Trophoblast cell (in vitro differentiated cells and primary cell): ENCODE data around the gene SS18L1.

Experiments
- DNase-seq, 2 donors: peaks; one replicate each; pipeline ENCODE4 v3.0.0-alpha.2; 2016
- H2AFZ ChIP-seq: 2 replicates; pipeline ENCODE4 v1.6.1; 2013; ENCODE audit warnings: low read length, moderate library complexity, mild to moderate bottlenecking; ENCODE audit not compliant: insufficient read depth, poor library complexity
- H2AK5ac ChIP-seq: 2 replicates; pipeline ENCODE4 v1.6.1; 2013; ENCODE audit warnings: mild to moderate bottlenecking, low read length
- H2BK120ac ChIP-seq: 2 replicates; pipeline ENCODE4 v1.6.1; 2013; ENCODE audit warnings: low read length, mild to moderate bottlenecking, moderate library complexity; ENCODE audit not compliant: insufficient read depth, poor library complexity
- H2BK12ac ChIP-seq: 2 replicates; pipeline ENCODE4 v1.6.1; 2013; ENCODE audit warnings: mild to moderate bottlenecking, low read length, moderate library complexity
- H2BK5ac ChIP-seq: 2 replicates; pipeline ENCODE4 v1.6.1; 2013; ENCODE audit warnings: low read length, low read depth, moderate library complexity, mild to moderate bottlenecking; ENCODE audit not compliant: poor library complexity
- H3K14ac ChIP-seq: 2 replicates; pipeline ENCODE4 v1.6.1; 2013; ENCODE audit warnings: mild to moderate bottlenecking, low read length
- H3K18ac ChIP-seq: 2 replicates; pipeline ENCODE4 v1.6.1; 2013; ENCODE audit warnings: mild to moderate bottlenecking, low read length
- H3K23ac ChIP-seq: 2 replicates; pipeline ENCODE4 v1.6.1; 2013; ENCODE audit warnings: low read length
- H3K27ac ChIP-seq: 2 replicates; pipeline ENCODE4 v1.5.1; 2013; ENCODE audit warnings: low read depth, mild to moderate bottlenecking, inconsistent platforms, low read length, moderate library complexity
- H3K27me3 ChIP-seq: 2 replicates; pipeline ENCODE4 v1.6.1; 2013; ENCODE audit warnings: inconsistent platforms, mild to moderate bottlenecking, low read length, moderate library complexity; ENCODE audit not compliant: insufficient read depth
- H3K36me3 ChIP-seq, 2 experiments: 1 replicate in 1 of 2; 2 replicates in 1 of 2; pipeline ENCODE4 v1.6.1; 2013; ENCODE audit warnings: low read length in 2 of 2, mild to moderate bottlenecking in 2 of 2, moderate library complexity in 1 of 2; ENCODE audit not compliant: insufficient read depth in 2 of 2, control insufficient read depth in 1 of 2
- H3K4ac ChIP-seq: 2 replicates; pipeline ENCODE4 v1.6.1; 2013; ENCODE audit warnings: low read depth, mild to moderate bottlenecking, low read length, moderate library complexity
- H3K4me1 ChIP-seq, 2 experiments: 1 replicate in 1 of 2; 2 replicates in 1 of 2; pipeline ENCODE4 v1.6.1; 2013; ENCODE audit warnings: low read length in 2 of 2, mild to moderate bottlenecking in 2 of 2, moderate library complexity in 1 of 2; ENCODE audit not compliant: insufficient read depth in 2 of 2, control insufficient read depth in 1 of 2
- H3K4me2 ChIP-seq: 2 replicates; pipeline ENCODE4 v1.6.1; 2013; ENCODE audit warnings: inconsistent platforms, mild to moderate bottlenecking, low read length, moderate library complexity
- H3K4me3 ChIP-seq: 2 replicates; pipeline ENCODE4 v1.5.1; 2013; ENCODE audit warnings: mild to moderate bottlenecking, low read depth, low read length, inconsistent platforms
- H3K79me1 ChIP-seq: one replicate; pipeline ENCODE4 v1.6.1; 2013; ENCODE audit warnings: low read length
- H3K79me2 ChIP-seq: 2 replicates; pipeline ENCODE4 v1.6.1; 2013; ENCODE audit warnings: low read length, mild to moderate bottlenecking; ENCODE audit not compliant: control insufficient read depth, insufficient read depth, poor library complexity
- H3K9ac ChIP-seq: 2 replicates; pipeline ENCODE4 v1.6.1; 2013; ENCODE audit warnings: mild to moderate bottlenecking, low read length
- H3K9me3 ChIP-seq: 2 replicates; pipeline ENCODE4 v1.6.1; 2013; ENCODE audit warnings: low read depth, mild to moderate bottlenecking, control low read depth, inconsistent platforms, low read length; ENCODE audit not compliant: insufficient read depth
- H4K12ac ChIP-seq: 2 replicates; pipeline ENCODE4 v1.6.1; 2013; ENCODE audit warnings: low read depth, mild to moderate bottlenecking, low read length, moderate library complexity
- H4K8ac ChIP-seq: 2 replicates; pipeline ENCODE4 v1.6.1; 2013; ENCODE audit warnings: low read depth, mild to moderate bottlenecking, low read length, moderate library complexity
- H4K91ac ChIP-seq: one replicate; pipeline ENCODE4 v1.6.1; 2013; ENCODE audit warnings: low read depth, mild to moderate bottlenecking, low read length, moderate library complexity
- WGBS: extraction: QIAGEN DNeasy Blood & Tissue Kit; methylation state at CpG from one replicate; pipeline ENCODE4 v1.1.7; 2013; ENCODE audit warnings: missing lambda C conversion rate; ENCODE audit not compliant: insufficient read length, insufficient coverage; ENCODE audit errors: extremely low coverage; 5-methylcytosine and 5-hydroxymethylcytosine counted together

Gene SS18L1

GRCh38 chr20:62220666-62221568, 77.3 kb downstream of the SS18L1 start:
- H3K9me3 ChIP-seq, result peaks cover 3% of the 10 kb centered on the region
- H3K14ac ChIP-seq, result no peak overlapping the region
- peaks cover 4 to 6% of the 10 kb centered on the region in 2 experiments for H3K4me1 ChIP-seq
- peaks cover 49% of the 10 kb centered on the region for H3K27me3 ChIP-seq
- no peak overlapping the region for H3K4me2 ChIP-seq
- no peak overlapping the region for H3K18ac ChIP-seq
- H2AFZ ChIP-seq, result no peak overlapping the region
- no peak overlapping the region for H2BK12ac ChIP-seq
- no peak overlapping the region for H3K9ac ChIP-seq
- H4K8ac ChIP-seq, result no peak overlapping the region
- H2BK5ac ChIP-seq, result no peak overlapping the region
- no peak overlapping the region for H4K91ac ChIP-seq
- no peak overlapping the region for H3K23ac ChIP-seq
- no peak overlapping the region for H2BK120ac ChIP-seq
- H3K36me3 ChIP-seq, result no peaks in the 10 kb centered on the region
- no peak for DNase-seq
- H3K79me2 ChIP-seq, result no peaks in the 10 kb centered on the region
- no peak overlapping the region for H3K27ac ChIP-seq
- H4K12ac ChIP-seq, result no peak overlapping the region
- H3K4ac ChIP-seq, result no peak overlapping the region
- H3K79me1 ChIP-seq, result no peaks in the 10 kb centered on the region
- no peak overlapping the region for H3K4me3 ChIP-seq
- no peak overlapping the region for H2AK5ac ChIP-seq
- WGBS, result no CpG with 5 or more reads among the region's 46 CpGs

DNA sequence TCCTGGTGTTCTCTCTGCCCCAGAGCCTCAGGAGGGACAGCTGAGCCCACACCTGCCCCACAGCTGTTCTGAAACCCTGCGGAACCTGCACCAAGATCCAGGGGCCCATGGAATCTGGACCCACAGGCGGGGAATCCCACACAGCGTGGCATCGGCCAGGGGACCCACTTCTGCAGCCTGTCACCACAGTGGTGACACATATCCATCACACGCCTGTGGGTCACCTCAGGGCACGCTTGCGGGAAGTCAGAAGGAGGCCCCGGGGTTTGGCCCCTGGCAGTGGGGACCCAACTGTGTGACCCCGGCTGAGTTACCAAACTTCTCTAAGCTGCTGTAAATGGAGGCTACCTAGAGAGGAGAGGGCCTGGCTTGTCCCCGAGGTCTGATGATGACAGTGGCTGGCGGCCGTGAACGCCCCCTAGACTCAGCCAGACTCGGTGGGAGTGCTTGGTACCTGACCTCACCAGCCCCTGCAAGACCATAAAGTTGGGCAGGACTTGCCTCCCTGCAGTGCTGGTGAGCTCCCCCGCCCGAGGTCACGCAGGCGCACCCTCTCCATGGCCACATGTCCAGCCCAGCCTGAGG, 78.8 kb downstream of the SS18L1 start:
- H4K12ac ChIP-seq, result no peak overlapping the region
- no peaks in the 10 kb centered on the region for H3K79me1 ChIP-seq
- peaks cover 3% of the 10 kb centered on the region for H3K9me3 ChIP-seq
- H4K91ac ChIP-seq, result no peak overlapping the region
- no peak overlapping the region for H3K18ac ChIP-seq
- no peak overlapping the region for H2AFZ ChIP-seq
- no peak overlapping the region for H2BK120ac ChIP-seq
- H3K27ac ChIP-seq, result no peak overlapping the region
- peaks cover 45% of the 10 kb centered on the region for H3K27me3 ChIP-seq
- no peak overlapping the region for H2AK5ac ChIP-seq
- H3K79me2 ChIP-seq, result no peaks in the 10 kb centered on the region
- H2BK12ac ChIP-seq, result no peak overlapping the region
- no peak for DNase-seq
- no peak overlapping the region for H3K4me3 ChIP-seq
- H3K4me1 ChIP-seq, result peaks cover 4 to 6% of the 10 kb centered on the region in 2 experiments
- H2BK5ac ChIP-seq, result no peak overlapping the region
- H3K9ac ChIP-seq, result no peak overlapping the region
- no peak overlapping the region for H3K14ac ChIP-seq
- no peak overlapping the region for H3K4ac ChIP-seq
- no peaks in the 10 kb centered on the region for H3K36me3 ChIP-seq
- H3K23ac ChIP-seq, result no peak overlapping the region
- WGBS, result no CpG with 5 or more reads among the region's 18 CpGs
- no peak overlapping the region for H4K8ac ChIP-seq
- no peak overlapping the region for H3K4me2 ChIP-seq

GRCh38 chr20:62222972-62223371, 79.4 kb downstream of the SS18L1 start:
- no peak overlapping the region for H4K8ac ChIP-seq
- no peak overlapping the region for H4K91ac ChIP-seq
- no peak overlapping the region for H3K23ac ChIP-seq
- no peak overlapping the region for H2BK120ac ChIP-seq
- no CpG with 5 or more reads among the region's 13 CpGs for WGBS
- no peak overlapping the region for H3K14ac ChIP-seq
- H3K4me1 ChIP-seq, result peaks cover 4 to 6% of the 10 kb centered on the region in 2 experiments
- no peak overlapping the region for H3K4ac ChIP-seq
- H2AK5ac ChIP-seq, result no peak overlapping the region
- peaks cover 40% of the 10 kb centered on the region for H3K27me3 ChIP-seq
- H3K79me1 ChIP-seq, result no peaks in the 10 kb centered on the region
- DNase-seq, result no peak
- H3K4me2 ChIP-seq, result no peak overlapping the region
- no peak overlapping the region for H2AFZ ChIP-seq
- H3K4me3 ChIP-seq, result no peak overlapping the region
- H3K9me3 ChIP-seq, result peaks cover 3% of the 10 kb centered on the region
- H3K18ac ChIP-seq, result no peak overlapping the region
- H2BK12ac ChIP-seq, result no peak overlapping the region
- no peaks in the 10 kb centered on the region for H3K36me3 ChIP-seq
- H3K79me2 ChIP-seq, result no peaks in the 10 kb centered on the region
- no peak overlapping the region for H2BK5ac ChIP-seq
- no peak overlapping the region for H4K12ac ChIP-seq
- no peak overlapping the region for H3K27ac ChIP-seq
- no peak overlapping the region for H3K9ac ChIP-seq

- H3K9me3 ChIP-seq, result peaks cover 3% of the 10 kb centered on the region
- DNase-seq, result no peak
- no peak overlapping the region for H3K18ac ChIP-seq
- peaks cover 4 to 6% of the 10 kb centered on the region in 2 experiments for H3K4me1 ChIP-seq
- H3K27ac ChIP-seq, result no peak overlapping the region
- H2AFZ ChIP-seq, result no peak overlapping the region
- no peak overlapping the region for H3K9ac ChIP-seq
- no peak overlapping the region for H3K4ac ChIP-seq
- no peak overlapping the region for H2AK5ac ChIP-seq
- H3K36me3 ChIP-seq, result no peaks in the 10 kb centered on the region
- no peak overlapping the region for H2BK5ac ChIP-seq
- H2BK12ac ChIP-seq, result no peak overlapping the region
- H4K8ac ChIP-seq, result no peak overlapping the region
- no peaks in the 10 kb centered on the region for H3K79me1 ChIP-seq
- H2BK120ac ChIP-seq, result no peak overlapping the region
- H4K12ac ChIP-seq, result no peak overlapping the region
- H4K91ac ChIP-seq, result no peak overlapping the region
- no peak overlapping the region for H3K4me2 ChIP-seq
- H3K4me3 ChIP-seq, result no peak overlapping the region
- no peak overlapping the region for H3K23ac ChIP-seq
- H3K27me3 ChIP-seq, result peaks cover 34% of the 10 kb centered on the region
- H3K79me2 ChIP-seq, result no peaks in the 10 kb centered on the region
- no peak overlapping the region for H3K14ac ChIP-seq
- WGBS, result no CpG with 5 or more reads among the region's 9 CpGs
These were observed 80.0 kb downstream of the SS18L1 start for GRCh38 chr20:62223571-62223970.
